ENCODE data around the gene THBS4.

DNA sequence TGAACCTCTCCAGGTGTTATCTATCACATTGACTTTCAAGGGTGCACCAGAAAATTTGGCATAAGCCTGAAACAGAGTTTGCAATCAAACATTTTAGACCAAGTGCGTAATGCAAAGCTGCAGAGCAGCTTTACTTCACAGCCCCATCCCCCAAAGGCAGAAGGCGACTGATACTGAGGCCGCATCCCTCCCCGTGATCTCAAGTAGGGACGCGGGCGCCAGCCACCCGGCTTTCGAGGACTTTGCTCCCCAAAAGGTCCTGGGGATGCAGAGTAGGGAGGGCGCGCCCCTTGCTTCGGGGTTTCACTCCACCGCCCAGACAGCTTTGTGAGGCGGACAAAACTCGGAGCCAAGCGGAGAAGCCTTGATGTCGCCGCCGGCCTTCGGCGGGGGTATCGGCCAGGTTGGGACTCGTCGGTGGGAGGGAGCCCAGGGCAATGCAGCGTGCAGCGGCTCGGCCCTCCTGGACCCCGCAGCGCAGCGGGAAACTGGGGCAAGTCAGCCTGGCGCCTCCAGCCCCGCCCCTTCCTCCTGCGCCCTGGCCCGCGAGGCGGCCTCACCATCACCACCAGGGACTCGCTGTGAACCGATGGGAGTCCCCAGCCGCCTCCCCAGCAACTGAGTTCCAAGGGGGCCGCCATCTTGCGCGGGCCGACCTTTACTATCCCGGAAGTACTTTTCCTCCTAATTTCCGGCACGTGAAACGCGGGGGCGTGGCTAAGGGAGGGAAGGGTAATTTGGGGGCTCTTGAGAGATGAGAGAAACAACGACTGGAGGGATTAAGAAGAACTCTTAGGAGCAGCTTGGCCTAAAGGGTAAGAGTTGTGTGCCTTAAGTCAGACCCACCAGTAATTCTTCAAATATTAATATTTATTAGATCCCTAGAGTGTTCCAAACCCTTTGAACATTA is 44.3 kb upstream of the THBS4 start, which contains the start of gene MTX3:
- TF ChIP-seq ZNF274 (IDR thresholded peaks at IDR 0.05; ENCODE audit: low read depth, low read length) (no peak), SUZ12 (IDR thresholded peaks at IDR 0.05; ENCODE audit: extremely low read depth, insufficient read depth, insufficient read length) (no peak), YY1 (IDR thresholded peaks at IDR 0.05; ENCODE audit: insufficient read depth, insufficient read length) (peak; percentile 85)

All from NT2/D1 (cell line).